COR-L47 (cell line): ENCODE measurements around the gene SATB2.

Source experiments
- DNase-seq: peaks from one replicate; lab custom pipeline; 2025; lab: John Stamatoyannopoulos, UW

Gene SATB2

GRCh38 chr2:199452260-199452990, 5.3 kb downstream of the SATB2 start:
- DNase-seq = no peak

- no peak for DNase-seq
Observed at GRCh38 chr2:199449956-199450355, 7.8 kb downstream of the SATB2 start.

- DNase-seq = no peak
Observed at GRCh38 chr2:199449455-199449854, 8.3 kb downstream of the SATB2 start.

GRCh38 chr2:199446996-199447576, 10.7 kb downstream of the SATB2 start:
- DNase-seq = no peak

GRCh38 chr2:199444749-199445148, 13.0 kb downstream of the SATB2 start:
- no peak for DNase-seq

GRCh38 chr2:199443589-199444130, 14.1 kb downstream of the SATB2 start:
- no peak for DNase-seq

- no peak for DNase-seq
Observed at GRCh38 chr2:199442173-199442572, 15.6 kb downstream of the SATB2 start.

GRCh38 chr2:199441759-199442158, 16.0 kb downstream of the SATB2 start:
- no peak for DNase-seq

GRCh38 chr2:199440118-199440517, 17.6 kb downstream of the SATB2 start:
- DNase-seq = no peak

GRCh38 chr2:199439542-199439941, 18.2 kb downstream of the SATB2 start:
- DNase-seq = no peak

- DNase-seq = no peak
Observed at GRCh38 chr2:199439066-199439465, 18.7 kb downstream of the SATB2 start.

GRCh38 chr2:199434555-199434954, 23.2 kb downstream of the SATB2 start:
- DNase-seq = no peak

GRCh38 chr2:199433204-199433832, 24.4 kb downstream of the SATB2 start:
- DNase-seq = no peak

- no peak for DNase-seq
Observed at GRCh38 chr2:199431746-199432213, 26.0 kb downstream of the SATB2 start.

GRCh38 chr2:199430214-199430613, 27.5 kb downstream of the SATB2 start:
- no peak for DNase-seq

GRCh38 chr2:199428291-199428690, 29.4 kb downstream of the SATB2 start:
- DNase-seq = no peak

GRCh38 chr2:199424160-199424559, 33.6 kb downstream of the SATB2 start:
- no peak for DNase-seq

- DNase-seq = no peak
Observed at GRCh38 chr2:199419428-199419827, 38.3 kb downstream of the SATB2 start.

GRCh38 chr2:199414465-199414864, 43.3 kb downstream of the SATB2 start:
- DNase-seq = no peak

GRCh38 chr2:199414001-199414400, 43.7 kb downstream of the SATB2 start:
- DNase-seq = no peak

- no peak for DNase-seq
Observed at GRCh38 chr2:199409759-199410529, 47.8 kb downstream of the SATB2 start.

- no peak for DNase-seq
Observed at GRCh38 chr2:199407421-199407820, 50.3 kb downstream of the SATB2 start.
